CD4-positive, alpha-beta T cell treated with Interleukin-4 for 1 hour (primary cell): ENCODE results near the gene DIRAS1.
"Not testable (repeated sequence)": the region's sequence is repeated elsewhere in the genome, so short reads cannot be mapped to it uniquely, and the experiment has no call there.

Experiments
- DNase-seq, 2 donors: peaks; one replicate each; pipeline ENCODE4 v3.0.0-alpha.2; 2020 to 2022

DIRAS1 gene

DNA sequence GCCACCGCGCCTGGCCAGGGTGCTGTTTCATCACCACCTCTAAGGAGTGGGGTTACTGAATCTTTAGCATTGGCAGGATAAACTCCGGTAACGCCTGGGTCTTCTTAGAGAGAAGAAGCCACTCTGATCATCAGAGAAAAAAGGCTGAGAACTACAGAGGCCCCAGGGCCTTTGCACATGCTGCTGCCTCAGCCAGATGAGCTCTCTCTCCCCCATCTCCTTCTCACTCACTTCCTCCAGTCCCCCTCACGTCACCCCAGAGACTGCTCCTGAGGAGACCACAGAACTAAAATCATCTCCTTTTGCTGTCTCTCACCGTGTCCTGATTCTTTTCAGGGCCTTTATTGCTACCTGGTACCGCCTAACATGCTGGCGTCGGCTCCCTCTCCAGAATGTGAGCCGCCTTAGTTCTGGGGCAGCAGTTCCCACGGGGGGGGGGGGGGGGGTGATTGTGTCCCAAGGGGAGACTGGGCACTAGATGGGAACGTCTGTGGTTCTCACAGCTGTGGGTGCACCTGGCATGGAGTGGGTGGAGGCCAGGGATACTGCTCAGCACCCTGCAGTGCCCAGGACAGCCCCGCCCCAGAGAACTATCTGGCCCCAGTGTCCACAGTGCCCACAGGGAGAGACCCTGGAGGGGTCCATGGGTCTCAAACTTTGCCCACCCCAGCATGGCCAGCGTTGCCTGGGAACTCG is 5.1 kb upstream of the DIRAS1 start:
- no peak for DNase-seq

- DNase-seq, result no peak
These were observed 3.0 kb upstream of the DIRAS1 start for GRCh38 chr19:2724148-2724557.

GRCh38 chr19:2723747-2724146 is 2.6 kb upstream of the DIRAS1 start:
- DNase-seq, result no peak

DNA sequence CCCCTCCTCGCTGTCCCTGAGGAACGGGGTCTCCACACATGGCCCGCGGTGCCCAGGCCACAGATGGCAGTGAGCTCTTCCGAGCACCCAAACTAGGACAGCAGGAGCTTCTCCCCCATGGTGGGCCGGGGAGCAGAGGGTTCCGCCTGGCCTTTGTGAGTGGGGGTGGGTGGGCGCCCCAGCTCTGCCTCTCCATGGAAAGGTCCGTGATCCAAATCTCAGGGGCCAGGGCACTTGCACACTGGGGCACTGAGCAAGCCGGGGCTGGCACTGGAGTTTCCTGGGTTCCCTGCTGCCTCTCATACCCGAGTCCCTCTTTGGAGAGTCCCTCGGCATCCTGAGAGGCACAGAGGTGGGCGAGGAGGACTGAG is 2.2 kb upstream of the DIRAS1 start:
- DNase-seq, result no peak

- no peak for DNase-seq
These were observed 1.6 kb upstream of the DIRAS1 start for GRCh38 chr19:2722541-2723344.

GRCh38 chr19:2721570-2722540 is 683 bp upstream of the DIRAS1 start:
- DNase-seq, result no peak

GRCh38 chr19:2719920-2720776 is 1.0 kb downstream of the DIRAS1 start:
- DNase-seq, result no peak

GRCh38 chr19:2719232-2719735 is 1.9 kb downstream of the DIRAS1 start:
- DNase-seq, result no peak

- no peak for DNase-seq
These were observed 3.3 kb downstream of the DIRAS1 start for GRCh38 chr19:2717638-2718541.

DNA sequence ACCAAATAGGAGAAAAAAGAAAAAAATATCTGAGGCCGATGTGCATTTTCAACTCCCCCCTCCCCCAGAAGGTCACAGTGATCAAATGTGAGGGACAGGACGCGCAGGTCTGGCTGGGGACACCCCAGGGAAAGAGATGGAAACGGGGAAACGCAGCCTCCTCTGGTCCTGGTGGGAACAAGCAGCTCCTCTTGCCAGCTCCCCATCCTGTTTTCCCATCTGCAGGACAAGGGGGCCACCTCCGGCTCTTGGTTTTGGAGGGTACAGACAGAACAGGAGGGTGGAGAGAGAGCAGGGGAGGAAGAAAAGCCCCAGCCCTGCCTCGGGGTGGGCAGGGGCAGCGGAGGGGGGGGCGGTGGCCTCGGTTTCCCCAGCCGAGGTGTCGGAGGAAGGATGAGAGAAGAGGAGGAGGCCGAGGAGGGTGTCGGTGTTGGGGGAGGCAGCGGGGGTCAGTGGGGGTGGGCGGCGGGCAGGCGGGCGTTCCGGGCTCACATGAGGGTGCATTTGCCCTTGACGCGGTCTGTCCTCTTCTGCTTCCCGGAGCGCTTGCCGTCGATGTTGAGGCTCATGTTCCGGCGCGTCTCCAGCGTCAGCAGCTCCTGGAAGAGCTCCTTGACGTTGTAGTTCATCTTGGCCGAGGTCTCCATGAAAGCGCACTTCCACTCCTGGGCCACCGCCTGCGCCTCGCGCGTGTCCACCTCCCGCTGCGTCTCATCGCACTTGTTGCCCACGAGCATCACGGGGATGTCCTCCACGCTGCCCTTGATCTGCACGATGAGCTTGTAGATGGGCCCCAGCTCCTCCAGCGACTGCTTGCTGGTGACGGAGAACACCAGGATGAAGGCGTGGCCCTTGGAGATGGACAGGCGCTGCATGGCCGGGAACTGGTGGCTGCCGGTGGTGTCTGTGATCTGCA is 4.2 kb downstream of the DIRAS1 start:
- no peak for DNase-seq

DNA sequence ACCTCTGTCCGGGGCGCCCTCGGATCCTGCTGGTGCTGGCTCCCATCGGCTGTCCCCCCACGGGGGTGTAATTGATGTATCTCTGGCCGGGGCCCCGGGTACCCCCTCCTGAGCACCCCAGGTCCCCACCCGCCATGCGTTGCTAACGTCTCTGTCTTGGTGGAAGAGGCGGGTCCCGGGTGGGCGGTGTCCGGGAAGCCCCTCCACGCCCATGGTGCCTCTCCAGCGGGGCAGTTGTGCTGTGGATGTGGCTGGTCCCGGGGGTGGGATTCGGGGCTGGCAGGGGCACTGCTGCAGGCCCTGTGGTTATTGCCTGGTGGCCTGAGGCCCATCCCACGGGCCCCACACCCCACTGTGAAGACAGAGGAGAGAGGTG is 4.9 kb downstream of the DIRAS1 start:
- no peak for DNase-seq

DNA sequence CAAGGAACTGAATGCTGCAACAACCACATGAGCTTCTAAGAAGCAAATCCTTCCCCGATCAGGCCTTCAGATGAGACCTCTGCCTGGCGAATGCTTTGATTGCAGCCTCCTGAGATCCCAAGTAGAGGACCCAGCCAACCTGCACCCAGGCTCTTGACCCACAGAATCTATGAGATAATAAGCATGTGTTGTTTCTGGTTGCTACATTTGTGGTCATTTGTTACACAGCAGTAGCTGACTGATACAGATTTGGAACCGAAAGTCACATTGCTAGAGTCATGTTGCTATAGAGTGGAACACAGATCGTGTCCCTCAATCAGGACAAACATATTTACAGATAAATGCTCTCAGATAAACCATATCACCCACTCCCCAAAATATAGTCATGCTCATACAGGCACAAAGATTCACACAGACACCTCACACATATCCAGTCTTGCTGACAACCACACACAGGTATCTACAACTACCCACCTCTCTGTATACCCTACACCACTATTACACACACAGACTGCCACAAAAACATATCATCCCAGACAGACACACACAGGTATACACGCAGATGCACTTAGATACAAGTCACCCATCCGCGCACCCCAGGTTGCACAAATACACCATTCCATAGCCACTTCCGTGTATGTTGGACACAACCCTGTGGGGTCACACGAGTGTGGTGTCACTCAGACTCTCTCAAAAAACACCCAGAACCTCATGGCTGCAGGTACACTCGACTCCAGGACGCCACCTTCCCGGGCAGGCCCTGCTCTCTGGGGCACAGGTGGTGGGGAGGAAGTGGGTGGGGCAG is 5.5 kb downstream of the DIRAS1 start:
- no peak for DNase-seq

- no peak for DNase-seq
These were observed 6.5 kb downstream of the DIRAS1 start for GRCh38 chr19:2714531-2715269.

GRCh38 chr19:2714102-2714501 is 7.1 kb downstream of the DIRAS1 start:
- DNase-seq, result not testable (repeated sequence)

GRCh38 chr19:2713170-2713569 is 8.0 kb downstream of the DIRAS1 start:
- not testable (repeated sequence) for DNase-seq

DNA sequence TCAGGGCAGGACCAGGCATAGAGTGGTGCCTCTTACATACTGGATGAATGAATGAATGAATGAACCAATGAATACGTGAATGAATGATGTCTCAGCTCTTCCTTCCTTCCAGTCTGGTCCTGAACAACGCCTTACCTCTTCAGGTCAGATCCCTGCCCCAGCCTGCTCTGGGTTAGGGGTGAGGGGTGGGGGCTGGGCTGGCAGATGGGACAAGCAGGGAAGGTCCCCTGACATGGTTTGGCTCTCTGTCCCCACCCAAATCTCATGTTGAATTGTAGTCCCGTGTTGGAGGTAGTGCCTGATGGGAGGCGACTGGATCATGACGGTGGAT is 9.3 kb downstream of the DIRAS1 start:
- no peak for DNase-seq

GRCh38 chr19:2711172-2711874 is 9.8 kb downstream of the DIRAS1 start:
- no peak for DNase-seq

GRCh38 chr19:2706251-2706650 is 14.9 kb downstream of the DIRAS1 start:
- DNase-seq, result no peak
